SH-SY5Y (cell line): Measurements from ENCODE around the gene TMEM263.

ENCODE experiments used
- GATA2 ChIP-seq: IDR thresholded peaks from 2 replicates; pipeline ENCODE4 v1.6.1; 2011; ENCODE audit warnings: mild to moderate bottlenecking, low read depth, low read length
- GATA3 ChIP-seq: IDR thresholded peaks from 2 replicates; pipeline ENCODE4 v1.6.1; 2011; ENCODE audit warnings: low read depth, mild to moderate bottlenecking, low read length, moderate library complexity

GRCh38 chr12:106999446-106999845, 43.7 kb downstream of the TMEM263 start:
- TF ChIP-seq GATA3 (no peak), GATA2 (no peak)
